ENCODE measurements around the gene KHDC1.
"Not testable (repeated sequence)": the region's sequence is repeated elsewhere in the genome, so short reads cannot be mapped to it uniquely, and the experiment has no call there.

KHDC1 gene

DNA sequence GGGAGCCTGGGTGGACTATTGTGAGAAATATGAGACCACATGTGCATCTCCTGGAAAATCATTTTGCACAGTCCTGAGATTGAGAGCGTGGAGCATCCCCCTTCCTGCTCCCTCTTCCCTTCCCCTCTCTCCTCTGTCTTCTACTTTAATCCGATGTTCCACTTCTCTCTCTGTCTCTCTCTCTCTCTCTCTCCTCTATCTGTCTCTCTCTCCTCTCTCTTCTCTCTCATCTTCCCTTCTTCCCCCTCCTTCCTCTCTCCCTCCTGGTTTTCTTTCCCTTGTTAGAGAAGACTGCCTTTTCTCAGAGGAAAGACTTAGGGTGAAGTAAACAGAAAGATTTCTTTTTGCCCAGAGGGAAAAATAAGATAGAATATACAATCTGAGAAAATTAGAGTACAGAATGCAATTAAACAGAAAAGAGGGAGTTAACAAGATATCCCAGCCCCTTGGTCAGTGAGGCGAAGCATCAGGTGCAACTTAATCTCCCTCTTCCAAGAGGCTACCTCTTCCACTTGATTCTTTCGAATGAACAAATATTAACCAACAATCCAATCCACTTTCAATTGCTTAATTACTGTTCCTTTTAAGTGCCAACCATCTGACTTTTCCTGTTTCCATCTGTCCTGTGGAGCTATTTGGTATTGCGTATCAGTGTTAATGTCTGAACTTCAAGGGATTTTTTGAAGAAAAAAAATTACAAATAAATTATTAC is 14.6 kb downstream of the KHDC1 start:
- no peak for FAIRE-seq

DNA sequence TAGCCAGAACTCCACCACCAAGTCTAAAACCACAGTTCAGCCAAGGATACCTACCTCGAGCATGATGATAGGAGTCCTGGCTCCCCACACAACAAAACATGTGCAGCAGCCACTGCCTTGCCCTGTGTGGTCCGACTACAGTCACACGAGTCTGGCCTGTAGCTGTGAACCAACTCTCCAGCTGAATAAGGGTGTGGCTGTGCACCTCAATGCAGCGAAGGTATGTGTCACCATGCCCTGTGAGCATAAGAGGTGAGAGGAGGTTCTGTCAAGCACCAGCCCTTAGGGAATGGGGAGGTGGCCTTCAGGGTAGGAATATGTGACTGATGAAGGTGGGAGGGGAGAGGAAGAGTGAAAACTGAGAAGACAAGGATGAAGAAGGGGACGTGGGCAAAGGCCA is 21.0 kb downstream of the KHDC1 start:
- FAIRE-seq = no peak

DNA sequence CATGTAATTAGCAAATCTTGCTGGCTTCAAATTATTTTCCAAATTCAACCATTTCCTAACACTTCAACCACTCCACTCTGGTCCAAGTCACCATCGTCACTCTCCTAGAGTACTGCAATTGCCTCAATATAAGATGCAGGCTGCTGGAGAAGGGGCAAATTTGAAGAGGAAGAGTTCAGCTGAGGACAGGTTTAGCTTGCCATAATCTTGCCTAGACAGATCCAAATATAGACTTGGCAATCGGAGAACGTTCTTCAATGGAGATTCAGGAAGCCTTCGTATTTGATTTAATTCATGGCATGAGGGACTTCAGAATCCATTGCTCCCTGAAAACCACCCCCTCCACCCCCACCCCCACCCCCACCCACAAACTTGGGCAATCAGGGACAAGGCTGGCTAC is 22.3 kb downstream of the KHDC1 start:
- no peak for FAIRE-seq

DNA sequence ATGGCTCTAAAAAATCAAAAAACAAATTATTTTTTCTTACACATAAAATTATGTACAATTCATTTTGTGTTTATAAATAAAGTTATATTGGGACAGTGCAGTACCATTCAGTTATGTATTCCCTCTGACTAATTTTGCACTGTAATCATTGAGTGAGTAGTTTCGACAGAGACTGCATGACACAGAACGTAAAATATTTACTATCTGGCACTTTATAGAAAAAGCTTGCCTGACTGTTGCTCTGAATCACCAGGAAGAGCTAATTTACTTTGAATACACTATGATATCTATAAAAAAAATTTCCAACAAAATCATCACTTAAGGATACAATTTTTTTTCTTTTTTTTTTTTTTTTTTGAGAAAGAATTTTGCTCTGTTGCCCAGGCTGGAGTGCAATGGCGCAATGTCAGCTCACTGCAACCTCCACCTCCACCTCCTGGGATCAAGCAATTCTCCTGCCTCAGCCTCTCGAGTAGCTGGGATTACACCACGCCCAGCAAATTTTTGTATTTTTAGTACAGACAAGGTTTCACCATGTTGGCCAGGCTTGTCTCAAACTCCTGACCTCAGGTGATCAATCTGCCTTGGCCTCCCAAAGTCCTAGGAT is 26.7 kb downstream of the KHDC1 start:
- FAIRE-seq = no peak

DNA sequence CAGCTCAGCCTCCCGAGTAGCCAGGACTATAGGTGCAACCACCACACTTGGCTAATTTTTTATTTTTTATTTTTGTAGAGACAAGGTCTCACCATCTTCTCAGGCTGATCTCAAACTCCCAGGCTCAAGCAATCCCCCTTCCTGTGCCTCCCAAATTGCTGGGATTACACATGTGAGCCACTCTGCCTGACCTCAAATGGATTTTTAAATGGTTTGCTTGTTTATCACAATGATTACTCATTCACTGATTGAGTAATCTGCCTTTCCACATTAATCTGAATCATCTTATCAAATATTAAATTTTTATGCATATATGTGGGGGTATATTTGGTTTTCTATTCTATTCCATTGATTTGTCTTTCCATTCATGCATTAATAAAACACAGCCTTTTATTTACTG is 28.3 kb downstream of the KHDC1 start:
- FAIRE-seq = no peak

DNA sequence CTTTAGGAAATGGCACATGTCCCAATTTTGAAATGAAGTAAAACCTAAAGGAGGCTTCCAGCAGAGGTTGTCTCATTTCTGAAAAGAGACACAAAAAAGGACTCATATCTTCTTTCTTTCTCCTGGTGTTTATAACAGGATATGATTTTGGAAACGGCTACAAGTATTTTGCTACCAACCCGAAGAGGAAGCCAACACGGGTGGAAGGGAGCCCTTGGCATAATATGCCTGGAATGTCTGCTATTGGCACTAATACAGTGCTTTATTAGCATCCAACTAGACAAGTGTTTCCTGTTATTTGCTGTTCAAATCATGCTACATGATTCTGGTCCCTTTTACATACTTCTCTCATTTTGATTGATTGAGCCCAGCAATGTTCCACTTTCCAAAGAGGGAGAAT is 29.0 kb downstream of the KHDC1 start:
- not testable (repeated sequence) for FAIRE-seq

DNA sequence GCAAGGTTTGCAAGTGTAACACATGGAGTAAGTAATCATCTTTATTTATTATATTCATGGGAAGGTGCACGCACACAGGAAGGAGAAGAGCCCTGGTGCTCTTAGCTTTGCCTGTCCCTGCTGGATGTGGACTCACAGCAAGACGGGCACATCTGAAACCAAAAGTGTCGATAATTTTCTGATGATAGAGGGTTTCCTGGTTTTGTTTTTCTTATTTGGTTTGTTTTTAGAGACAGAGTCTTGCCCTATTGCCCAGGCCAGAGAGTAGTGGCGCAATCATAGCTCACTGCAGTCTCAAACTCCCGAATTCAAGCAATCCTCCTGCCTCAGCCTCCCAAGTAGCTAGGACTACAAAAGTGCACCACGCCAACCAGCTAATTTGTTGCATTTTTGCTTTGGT is 29.9 kb downstream of the KHDC1 start:
- FAIRE-seq = no peak

DNA sequence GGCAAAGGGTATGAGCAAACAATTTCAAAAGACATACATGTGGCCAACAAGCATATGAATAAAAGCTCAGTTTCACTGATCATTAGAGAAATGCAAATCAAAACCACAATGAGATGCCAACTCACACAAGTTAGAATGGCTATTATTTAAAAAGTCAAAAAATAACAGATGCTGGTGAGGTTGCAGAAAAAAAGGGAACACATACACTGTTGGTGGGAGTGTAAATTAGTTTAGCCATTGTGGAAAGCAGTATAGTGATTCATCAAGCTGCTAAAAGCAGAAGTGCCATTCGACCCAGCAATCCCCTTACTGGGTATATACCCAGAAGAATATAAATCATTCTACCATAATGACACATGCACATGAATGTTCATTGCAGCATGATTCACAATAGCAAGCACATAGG is 31.0 kb downstream of the KHDC1 start:
- FAIRE-seq = no peak

DNA sequence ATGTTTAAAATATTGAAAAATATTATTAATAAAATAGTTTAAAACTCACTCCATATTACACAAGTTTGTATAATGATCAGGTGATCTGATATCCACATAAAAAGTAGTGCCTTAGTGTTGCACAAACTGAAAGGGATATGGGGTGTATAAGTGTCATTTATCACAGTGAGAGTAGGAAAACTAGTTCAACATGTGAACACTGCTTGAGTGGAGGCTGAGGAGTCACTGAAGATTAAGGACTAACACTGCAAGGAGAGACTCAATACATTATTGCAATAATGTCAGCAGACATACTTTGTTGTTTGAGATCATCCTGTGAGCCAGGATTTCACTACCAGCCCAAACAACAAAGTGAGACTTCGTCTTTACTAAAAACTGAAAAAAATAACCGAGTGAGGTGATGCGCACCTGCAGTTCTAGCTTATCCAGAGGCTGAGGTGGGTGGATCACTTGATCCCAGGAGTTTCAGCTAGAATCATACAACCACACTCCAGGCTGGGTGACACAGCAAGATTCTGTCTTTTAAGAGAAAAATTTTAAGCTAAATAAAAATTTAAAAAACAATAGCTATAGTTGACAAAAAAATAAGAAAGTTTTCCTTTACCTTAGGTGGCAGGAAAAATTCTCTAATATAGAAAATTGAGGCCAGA is 35.3 kb downstream of the KHDC1 start:
- FAIRE-seq = no peak

DNA sequence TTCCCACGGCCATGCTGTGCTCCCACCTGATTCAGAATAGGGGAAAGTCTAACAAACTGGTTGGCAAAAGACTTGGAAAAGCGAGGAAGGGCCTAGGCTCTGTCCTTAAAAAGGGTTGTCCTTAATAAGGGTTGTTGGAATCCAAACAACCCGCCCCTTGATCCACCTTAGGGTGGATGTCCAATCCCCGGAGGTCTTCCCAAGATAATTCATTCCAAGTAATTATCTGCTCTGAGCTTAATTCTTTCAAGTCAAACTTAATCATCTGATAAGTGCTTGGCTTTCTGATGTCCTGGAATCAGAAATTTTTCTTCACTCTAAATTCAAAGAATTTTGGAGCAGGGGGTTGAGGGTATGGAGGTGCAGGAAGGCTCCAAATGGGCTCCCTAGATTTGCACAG is 37.6 kb downstream of the KHDC1 start, which contains the start of gene KHDC1L:
Gene KHDC1L (minus strand): TSS at position 101 of the 400 bp plus-strand sequence. CDS start 88 bp downstream, at position 13.
- FAIRE-seq = no peak

DNA sequence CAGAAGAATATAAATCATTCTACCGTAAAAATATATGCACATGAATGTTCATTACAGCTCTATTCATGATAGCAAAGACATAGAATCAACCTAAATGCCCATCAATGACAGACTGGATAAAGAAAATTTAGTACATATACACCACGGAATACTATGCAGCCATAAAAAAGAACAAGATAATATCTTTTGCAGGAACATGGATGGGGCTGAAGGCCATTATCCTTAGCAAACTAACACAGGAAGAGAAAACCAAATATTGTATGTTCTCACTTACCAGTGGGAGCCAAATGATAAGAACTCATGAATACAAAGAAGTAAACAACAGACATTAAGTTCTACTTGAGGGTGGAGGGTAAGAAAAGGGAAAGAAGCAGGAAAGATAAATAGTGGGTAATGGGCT is 46.1 kb downstream of the KHDC1 start:
- FAIRE-seq = no peak

DNA sequence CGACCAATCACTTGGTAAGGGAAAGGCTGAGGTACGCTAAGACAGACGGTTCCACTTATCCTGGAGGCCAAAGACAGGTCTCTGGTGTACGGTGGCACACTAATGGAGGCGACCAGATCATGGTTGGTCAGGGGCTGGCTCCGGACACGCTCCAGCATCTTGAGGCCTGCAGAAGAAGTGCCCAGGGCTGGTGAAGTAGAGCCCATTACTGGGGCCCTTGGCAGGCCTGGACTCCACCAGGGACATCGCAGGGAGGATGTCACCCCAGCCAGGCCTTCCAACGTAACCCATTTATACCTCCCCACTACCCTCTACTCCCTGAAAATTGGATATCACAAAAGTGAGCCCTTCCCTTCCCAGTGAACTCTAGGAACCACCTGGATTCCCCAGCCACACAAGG is 53.9 kb downstream of the KHDC1 start:
- no peak for FAIRE-seq

DNA sequence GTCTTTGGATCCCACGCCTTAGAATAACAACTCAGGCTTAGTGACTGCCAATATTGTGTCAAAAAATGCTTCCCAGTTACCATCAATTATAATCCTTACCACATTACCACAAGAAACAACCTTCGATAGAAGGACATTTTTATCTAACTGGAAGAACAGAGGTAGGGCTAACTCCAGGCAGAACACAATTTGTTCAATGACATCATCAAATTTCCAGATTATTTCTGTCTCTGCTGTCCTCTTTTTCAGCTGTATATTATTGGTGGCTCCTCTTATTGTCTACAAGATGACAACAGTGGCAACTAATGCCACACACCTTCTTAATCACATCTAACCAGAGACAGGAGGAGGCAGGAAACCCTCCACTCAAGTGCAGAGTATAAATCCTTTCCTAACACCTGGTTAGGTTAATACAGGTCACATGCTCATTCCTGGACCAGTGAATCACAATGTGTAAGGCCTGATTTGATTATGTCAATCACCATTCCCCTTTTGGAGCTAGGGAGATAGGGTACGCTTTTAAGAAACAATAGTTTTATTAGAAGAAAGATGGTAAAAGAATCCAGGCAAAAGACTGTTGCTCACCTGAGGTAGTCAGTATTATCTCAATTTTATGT is 55.7 kb downstream of the KHDC1 start:
- FAIRE-seq = no peak

DNA sequence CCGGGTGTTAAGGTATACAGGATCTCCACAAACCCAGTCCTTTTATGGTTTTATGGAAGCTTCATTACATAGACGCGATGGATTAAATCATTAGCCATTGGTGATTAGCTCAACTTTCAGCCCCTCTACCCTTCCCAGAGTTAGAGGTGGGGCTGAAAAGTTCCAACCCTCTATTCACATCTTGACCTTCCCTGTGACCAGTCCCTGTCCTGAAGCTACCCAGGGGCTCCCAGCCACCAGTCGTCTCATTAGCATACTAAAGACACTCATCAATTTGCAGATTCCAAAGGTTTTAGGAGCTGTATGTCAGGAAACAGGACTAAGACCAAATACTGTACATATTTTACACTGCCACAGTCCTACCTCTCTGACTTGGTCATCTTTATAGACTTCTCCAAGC is 58.7 kb downstream of the KHDC1 start:
- FAIRE-seq = no peak

DNA sequence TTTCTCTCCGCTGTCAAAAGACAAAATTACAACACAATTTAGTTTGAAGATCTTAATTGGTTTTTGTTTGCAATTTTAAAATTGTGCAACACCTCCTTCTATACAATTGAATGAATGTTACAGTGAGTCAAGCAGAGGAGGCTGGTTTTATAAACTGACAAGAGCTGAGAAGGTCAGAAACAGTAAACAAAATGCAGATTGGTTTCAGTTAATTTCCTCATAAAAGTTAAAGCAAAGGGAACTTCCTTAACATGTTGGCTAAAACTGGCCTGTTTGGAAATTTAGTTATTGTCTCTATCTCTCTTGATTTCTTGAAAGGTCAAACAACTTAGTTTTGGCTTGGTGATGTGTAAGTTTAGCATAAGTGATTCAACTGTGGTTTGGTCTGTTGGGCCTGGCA is 59.9 kb downstream of the KHDC1 start:
- FAIRE-seq = no peak

DNA sequence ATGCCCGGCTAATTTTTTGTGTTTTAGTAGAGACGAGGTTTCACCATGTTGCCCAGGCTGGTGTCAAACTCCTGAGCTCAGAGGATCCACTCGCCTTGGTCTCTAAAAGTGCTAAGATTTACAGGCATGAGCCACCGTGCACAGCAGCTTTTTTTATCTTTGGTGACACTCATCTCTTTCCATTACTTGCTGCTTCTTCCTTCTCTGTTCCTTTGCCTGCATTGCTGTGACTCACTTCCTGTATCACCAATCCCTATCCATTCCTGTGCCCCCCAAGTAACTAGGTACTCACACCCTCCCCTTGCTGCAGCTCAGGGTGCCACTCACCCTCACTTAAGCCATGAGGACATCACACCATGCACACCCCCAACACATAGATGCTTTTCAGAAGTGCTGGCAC is 62.3 kb downstream of the KHDC1 start:
- no peak for FAIRE-seq

DNA sequence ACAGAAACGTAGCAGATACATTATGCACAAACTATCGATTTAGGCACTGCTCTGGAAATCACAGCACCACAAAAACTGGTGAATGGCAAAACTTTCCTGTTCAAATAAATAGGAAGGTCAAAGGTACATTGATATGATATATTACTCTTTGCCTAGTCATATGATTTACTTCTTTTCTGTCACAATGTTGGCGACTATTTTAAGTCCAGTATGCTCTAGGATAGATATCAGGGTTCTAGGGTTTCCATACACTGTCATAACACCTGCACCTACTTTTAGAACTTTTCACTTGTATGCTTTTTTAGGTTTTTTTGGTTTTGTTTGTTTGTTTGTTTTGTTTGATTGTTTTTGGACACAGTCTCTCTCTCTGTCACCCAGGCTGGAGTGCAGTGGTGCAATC is 62.7 kb downstream of the KHDC1 start:
- no peak for FAIRE-seq

DNA sequence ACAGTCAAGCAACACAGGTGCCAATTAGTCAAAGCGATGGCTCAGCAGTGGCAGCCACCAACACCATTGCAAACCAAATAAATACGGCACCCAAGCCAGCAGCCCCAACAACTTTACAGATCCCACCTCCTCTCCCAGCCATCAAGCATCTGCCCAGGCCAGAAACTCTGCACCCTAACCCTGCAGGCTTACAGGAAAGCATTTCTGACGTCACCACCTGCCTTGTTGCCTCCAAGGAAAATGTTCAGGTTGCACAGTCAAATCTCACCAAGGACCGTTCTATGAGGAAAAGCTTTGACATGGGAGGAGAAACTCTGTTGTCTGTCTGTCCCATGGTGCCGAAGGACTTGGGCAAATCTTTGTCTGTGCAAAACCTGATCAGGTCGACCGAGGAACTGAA is 68.3 kb downstream of the KHDC1 start:
- FAIRE-seq = no peak

DNA sequence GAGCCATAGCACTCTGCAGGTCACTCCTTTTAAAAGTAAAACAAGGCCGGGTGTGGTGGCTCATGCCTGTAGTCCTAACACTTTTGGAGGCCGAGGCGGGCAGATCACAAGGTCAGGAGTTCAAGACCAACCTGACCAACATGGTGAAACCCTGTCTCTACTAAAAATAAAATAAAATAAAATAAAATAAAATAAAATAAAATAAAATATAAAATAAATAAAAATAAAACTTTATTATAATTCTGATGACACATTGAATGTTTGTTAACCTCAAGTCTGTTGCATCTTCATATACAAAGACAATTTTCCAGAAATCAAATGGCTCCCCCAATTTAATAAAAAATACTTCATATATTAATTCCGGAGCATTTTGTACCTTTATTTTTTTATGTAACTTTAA is 69.7 kb downstream of the KHDC1 start:
- not testable (repeated sequence) for FAIRE-seq

Data from colon (tissue), 2 donors.